Measurements from ENCODE around the gene TRPM6. TPM values are rescaled to one million over a fixed set of nuclear protein-coding genes. Genes with fewer than 3 reads are reported as not detected.

The TRPM6 gene
- total RNA-seq, 1 experiment from 2014 or later: 1.4 TPM

- ATAC-seq (peak; percentile 43; the same call in 1 of the 2 replicates), DNase-seq (ENCODE audit: low spot score) (no peak)
- peaks cover 29% of the 10 kb centered on the region for H3K4me1 Mint-ChIP-seq
- no peak overlapping the region for H3K4me3 Mint-ChIP-seq
- TF ChIP-seq SOX15 (CRISPR knock-in tag; IDR thresholded peaks at IDR 0.05): no peak
- POLR2A ChIA-PET: no interaction called here
- H3K9me3 Mint-ChIP-seq: no peaks in the 10 kb centered on the region
- no peaks in the 10 kb centered on the region for H3K36me3 Mint-ChIP-seq
- CTCF ChIA-PET: no interaction called here
- H3K27me3 Mint-ChIP-seq (ENCODE audit: low read depth): no peaks in the 10 kb centered on the region
- peak overlapping the region; percentile 75; the same call in 1 of the 2 replicates for H3K27ac Mint-ChIP-seq
Observed at GRCh38 chr9:74729136-74729695, 158.5 kb downstream of the TRPM6 start.

DNA sequence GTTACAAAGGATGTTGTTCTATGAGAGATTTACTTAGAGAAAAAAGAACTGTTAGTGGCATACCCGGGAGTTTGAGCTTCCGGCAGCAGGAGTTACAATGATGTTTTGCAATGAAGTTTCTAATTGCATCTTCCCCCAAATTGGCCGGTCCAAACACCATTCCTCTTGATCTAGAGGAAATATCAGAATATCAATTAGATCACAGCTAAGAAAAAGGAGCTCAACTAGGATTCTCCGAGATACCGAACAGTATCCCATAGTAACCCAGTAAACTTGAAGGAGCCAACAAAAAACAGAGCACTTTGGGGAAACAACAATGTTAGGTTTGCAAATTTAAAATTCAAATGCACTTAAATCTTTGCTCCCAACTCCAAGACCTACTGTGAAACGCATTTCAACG is 159.5 kb downstream of the TRPM6 start:
- no peak overlapping the region for H3K4me3 Mint-ChIP-seq
- H3K4me1 Mint-ChIP-seq: peaks cover 29% of the 10 kb centered on the region
- H3K27me3 Mint-ChIP-seq (ENCODE audit: low read depth): no peaks in the 10 kb centered on the region
- no peaks in the 10 kb centered on the region for H3K36me3 Mint-ChIP-seq
- ChIA-PET CTCF (interaction anchor here (2.6 kb wide), 1 partner anchor 14 kb away, joined by 12 read pairs; no protein-coding TSS in a partner anchor), POLR2A (no interaction called here)
- TF ChIP-seq SMAD4 (CRISPR knock-in tag; IDR thresholded peaks at IDR 0.05) (no peak), NR2C2 (CRISPR knock-in tag; IDR thresholded peaks at IDR 0.05) (no peak), IRF2 (CRISPR knock-in tag; IDR thresholded peaks at IDR 0.05; ENCODE audit: borderline replicate concordance, low read depth) (no peak)
- TF ChIP-seq, protein P1, sequence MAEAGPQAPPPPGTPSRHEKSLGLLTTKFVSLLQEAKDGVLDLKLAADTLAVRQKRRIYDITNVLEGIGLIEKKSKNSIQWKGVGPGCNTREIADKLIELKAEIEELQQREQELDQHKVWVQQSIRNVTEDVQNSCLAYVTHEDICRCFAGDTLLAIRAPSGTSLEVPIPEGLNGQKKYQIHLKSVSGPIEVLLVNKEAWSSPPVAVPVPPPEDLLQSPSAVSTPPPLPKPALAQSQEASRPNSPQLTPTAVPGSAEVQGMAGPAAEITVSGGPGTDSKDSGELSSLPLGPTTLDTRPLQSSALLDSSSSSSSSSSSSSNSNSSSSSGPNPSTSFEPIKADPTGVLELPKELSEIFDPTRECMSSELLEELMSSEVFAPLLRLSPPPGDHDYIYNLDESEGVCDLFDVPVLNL (CRISPR knock-in tag; IDR thresholded peaks at IDR 0.05; ENCODE audit: borderline replicate concordance, low read depth): no peak
- peak; percentile 25 for ATAC-seq
- no peak overlapping the region; the same call in 1 of the 2 replicates for H3K27ac Mint-ChIP-seq
- no peak for DNase-seq (ENCODE audit: low spot score)
- no peaks in the 10 kb centered on the region for H3K9me3 Mint-ChIP-seq

DNA sequence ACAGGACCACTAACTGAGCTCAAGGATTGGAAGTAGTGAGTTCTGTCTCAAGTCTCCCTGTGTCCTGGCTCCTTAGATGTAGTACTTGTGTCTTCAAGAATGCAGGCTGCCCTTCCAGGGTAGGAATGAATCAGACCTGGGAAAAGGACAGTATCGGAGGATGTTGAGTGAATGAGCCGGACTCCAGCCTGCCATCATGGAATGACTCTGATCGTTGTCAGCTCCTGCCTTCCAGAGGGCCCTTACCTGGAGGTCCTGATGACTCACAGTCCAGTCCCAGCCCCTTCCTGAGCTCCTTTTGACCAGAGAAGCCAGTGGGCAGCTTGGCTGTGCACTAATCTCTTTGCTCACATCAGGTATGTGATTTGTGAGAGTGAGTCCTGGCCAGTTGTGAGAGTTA is 161.1 kb downstream of the TRPM6 start:
- H3K4me3 Mint-ChIP-seq: no peak overlapping the region
- H3K4me1 Mint-ChIP-seq: peaks cover 33% of the 10 kb centered on the region
- H3K36me3 Mint-ChIP-seq: no peaks in the 10 kb centered on the region
- ChIA-PET CTCF (interaction anchor here (1.1 to 2.6 kb wide), 2 partner anchors 15 to 26 kb away, joined by 3 to 12 read pairs; no protein-coding TSS in a partner anchor), POLR2A (no interaction called here)
- no peak overlapping the region for H3K27ac Mint-ChIP-seq
- ATAC-seq: no peak
- no peaks in the 10 kb centered on the region for H3K27me3 Mint-ChIP-seq (ENCODE audit: low read depth)
- no peak for TF ChIP-seq E2F5 (CRISPR knock-in tag; IDR thresholded peaks at IDR 0.05)
- no peak for TF ChIP-seq ZMAT4 (CRISPR knock-in tag; IDR thresholded peaks at IDR 0.05)
- TF ChIP-seq USF1 (CRISPR knock-in tag; IDR thresholded peaks at IDR 0.05): no peak
- no peak for TF ChIP-seq IRF1 (CRISPR knock-in tag; IDR thresholded peaks at IDR 0.05)
- TF ChIP-seq, protein P2, sequence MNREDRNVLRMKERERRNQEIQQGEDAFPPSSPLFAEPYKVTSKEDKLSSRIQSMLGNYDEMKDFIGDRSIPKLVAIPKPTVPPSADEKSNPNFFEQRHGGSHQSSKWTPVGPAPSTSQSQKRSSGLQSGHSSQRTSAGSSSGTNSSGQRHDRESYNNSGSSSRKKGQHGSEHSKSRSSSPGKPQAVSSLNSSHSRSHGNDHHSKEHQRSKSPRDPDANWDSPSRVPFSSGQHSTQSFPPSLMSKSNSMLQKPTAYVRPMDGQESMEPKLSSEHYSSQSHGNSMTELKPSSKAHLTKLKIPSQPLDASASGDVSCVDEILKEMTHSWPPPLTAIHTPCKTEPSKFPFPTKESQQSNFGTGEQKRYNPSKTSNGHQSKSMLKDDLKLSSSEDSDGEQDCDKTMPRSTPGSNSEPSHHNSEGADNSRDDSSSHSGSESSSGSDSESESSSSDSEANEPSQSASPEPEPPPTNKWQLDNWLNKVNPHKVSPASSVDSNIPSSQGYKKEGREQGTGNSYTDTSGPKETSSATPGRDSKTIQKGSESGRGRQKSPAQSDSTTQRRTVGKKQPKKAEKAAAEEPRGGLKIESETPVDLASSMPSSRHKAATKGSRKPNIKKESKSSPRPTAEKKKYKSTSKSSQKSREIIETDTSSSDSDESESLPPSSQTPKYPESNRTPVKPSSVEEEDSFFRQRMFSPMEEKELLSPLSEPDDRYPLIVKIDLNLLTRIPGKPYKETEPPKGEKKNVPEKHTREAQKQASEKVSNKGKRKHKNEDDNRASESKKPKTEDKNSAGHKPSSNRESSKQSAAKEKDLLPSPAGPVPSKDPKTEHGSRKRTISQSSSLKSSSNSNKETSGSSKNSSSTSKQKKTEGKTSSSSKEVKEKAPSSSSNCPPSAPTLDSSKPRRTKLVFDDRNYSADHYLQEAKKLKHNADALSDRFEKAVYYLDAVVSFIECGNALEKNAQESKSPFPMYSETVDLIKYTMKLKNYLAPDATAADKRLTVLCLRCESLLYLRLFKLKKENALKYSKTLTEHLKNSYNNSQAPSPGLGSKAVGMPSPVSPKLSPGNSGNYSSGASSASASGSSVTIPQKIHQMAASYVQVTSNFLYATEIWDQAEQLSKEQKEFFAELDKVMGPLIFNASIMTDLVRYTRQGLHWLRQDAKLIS (CRISPR knock-in tag; IDR thresholded peaks at IDR 0.05; ENCODE audit: borderline replicate concordance): no peak
- TF ChIP-seq NFYB (CRISPR knock-in tag; conservative IDR thresholded peaks at IDR 0.05; ENCODE audit: low read depth): no peak
- H3K9me3 Mint-ChIP-seq: no peaks in the 10 kb centered on the region
- DNase-seq (ENCODE audit: low spot score): no peak
